Stimulated activated naive CD8-positive, alpha-beta T cell treated with anti-CD3 and anti-CD28 coated beads, Interleukin-15, Interleukin-2, amounts not matched to agents 100 U/mL and 50 U/mL, for 24 hours (primary cell): Measurements from ENCODE around the gene CD3D.

Experiments used
- ATAC-seq: fragments of 150-1000 bp; cut with Tn5 transposase; one replicate; pipeline ENCODE4 v1.10.0; 2021
- DNase-seq: peaks from one replicate; pipeline ENCODE4 v3.0.0; 2021

CD3D gene

GRCh38 chr11:118304227-118304567 lies 38.3 kb downstream of the CD3D start:
- DNase-seq (no peak), ATAC-seq (peak; percentile 24)

GRCh38 chr11:118301600-118302195 lies 40.8 kb downstream of the CD3D start:
- no peak for ATAC-seq

GRCh38 chr11:118295815-118296454 lies 46.6 kb downstream of the CD3D start:
- DNase-seq (peak; percentile 33), ATAC-seq (peak; percentile 76)

More at GRCh38 chr11:118301600-118302195, 40.8 kb downstream of the CD3D start:
- no peak for DNase-seq

GRCh38 chr11:118295199-118295598 lies 47.3 kb downstream of the CD3D start:
- ATAC-seq, result no peak
- no peak for DNase-seq

- no peak for ATAC-seq
- DNase-seq, result no peak
These were observed 48.5 kb downstream of the CD3D start for GRCh38 chr11:118294053-118294452.

- ATAC-seq (no peak), DNase-seq (no peak)
These were observed 50.9 kb downstream of the CD3D start for GRCh38 chr11:118291477-118292135.

GRCh38 chr11:118290923-118291322 lies 51.6 kb downstream of the CD3D start:
- DNase-seq (peak; percentile 34), ATAC-seq (peak; percentile 58)

GRCh38 chr11:118289401-118289800 lies 53.1 kb downstream of the CD3D start:
- no peak for DNase-seq
- no peak for ATAC-seq
